GM19025 (cell line): ENCODE measurements around the gene TRIM24.
"Not testable (repeated sequence)": the region's sequence is repeated elsewhere in the genome, so short reads cannot be mapped to it uniquely, and the experiment has no call there.

Source experiments
- ATAC-seq: cut with Tn5 transposase; IDR thresholded peaks from one replicate; pipeline ENCODE4 v1.9.1; 2021; ENCODE audit warnings: mild to moderate bottlenecking, low read depth, moderate library complexity; ENCODE audit not compliant: unreplicated experiment

Gene TRIM24

DNA sequence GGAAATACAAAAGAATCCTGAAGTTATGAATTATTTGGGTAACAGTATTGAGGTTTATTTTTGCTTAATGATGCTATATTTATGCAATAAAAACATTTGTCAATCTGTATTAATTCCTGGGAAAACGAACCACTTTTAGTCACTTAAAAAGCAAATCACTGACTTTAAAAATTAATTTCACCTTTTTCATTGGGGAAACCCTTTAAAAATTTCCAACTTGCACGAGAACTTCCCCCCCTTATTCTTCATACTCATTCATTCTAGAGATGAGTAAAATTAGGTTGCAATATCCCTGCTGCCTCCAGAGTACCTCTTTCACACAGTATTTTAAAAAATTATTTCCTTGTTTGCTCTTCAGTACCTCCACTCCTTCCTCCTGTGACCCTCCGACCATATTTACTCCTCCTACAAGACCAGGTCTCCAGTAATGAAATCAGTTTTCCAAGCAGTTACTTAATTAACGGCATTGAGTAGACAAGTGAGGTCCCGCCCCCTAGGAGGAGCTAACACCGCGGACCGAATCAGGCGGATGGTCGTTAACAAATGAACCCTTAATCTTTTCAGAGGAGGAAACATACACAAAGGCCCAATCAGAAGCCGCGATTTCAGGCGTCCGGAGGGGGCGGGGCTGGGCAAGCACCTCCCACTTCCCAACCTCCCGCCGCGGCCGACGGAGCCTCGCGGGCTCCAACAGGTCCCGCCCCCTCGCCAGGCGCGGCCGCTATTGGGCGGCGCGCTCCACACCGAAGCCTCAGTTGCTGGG lies 465 bp upstream of the TRIM24 start:
- peak; percentile 77 for ATAC-seq

GRCh38 chr7:138460649-138461607 lies 869 bp downstream of the TRIM24 start:
- ATAC-seq, result peak; percentile 31

- not testable (repeated sequence) for ATAC-seq
Measured at GRCh38 chr7:138463291-138463618, 3.2 kb downstream of the TRIM24 start.

DNA sequence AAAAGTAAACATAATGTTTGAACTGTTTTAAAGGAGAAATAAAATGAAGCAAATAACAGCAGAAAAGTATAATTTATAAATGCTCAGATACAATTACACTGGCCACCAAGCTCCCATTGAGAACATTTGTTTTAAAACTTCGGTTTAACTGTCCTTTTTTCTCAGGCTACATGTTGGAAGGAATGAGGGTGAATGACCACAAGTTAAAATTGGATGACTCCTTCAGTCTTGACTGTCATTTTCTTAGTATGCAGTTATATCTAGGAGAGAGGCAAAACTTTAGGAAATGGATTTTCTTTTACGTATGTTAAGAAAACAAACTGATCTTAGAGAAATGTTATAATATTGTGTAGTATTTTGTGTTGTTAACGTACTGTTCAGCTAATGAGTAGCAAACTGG lies 5.0 kb downstream of the TRIM24 start:
- no peak for ATAC-seq

DNA sequence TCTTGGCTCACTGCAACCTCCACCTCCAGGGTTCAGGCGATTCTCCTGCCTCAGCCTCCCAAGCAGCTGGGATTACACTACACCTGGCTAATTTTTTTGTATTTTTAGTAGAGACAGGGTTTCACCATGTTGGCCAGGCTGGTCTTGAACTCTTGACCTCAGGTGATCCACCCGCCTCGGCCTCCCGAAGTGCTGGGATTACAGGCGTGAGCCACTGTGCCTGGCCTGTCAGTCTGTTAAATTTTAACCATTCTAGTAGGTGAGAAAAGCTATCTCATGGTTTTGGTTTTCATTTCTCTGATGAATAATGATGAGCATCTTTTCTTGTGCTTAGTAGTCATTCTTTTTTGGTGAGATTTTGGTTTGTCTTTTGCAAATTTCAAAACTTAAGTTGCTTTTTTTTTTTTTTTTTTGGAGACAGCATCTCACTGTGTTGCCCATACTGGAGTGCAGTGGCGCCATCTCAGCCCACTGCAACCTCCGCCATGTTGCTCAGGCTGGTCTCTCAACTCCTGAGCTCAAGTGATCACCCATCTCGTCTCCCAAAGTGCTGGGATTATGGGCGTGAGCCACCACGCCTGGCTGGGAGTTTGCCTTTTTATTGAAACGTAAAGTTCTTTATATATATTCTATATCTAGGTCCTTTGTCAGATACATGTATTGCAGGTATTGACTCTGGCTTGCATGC lies 6.2 kb downstream of the TRIM24 start:
- peak; percentile 87 for ATAC-seq

DNA sequence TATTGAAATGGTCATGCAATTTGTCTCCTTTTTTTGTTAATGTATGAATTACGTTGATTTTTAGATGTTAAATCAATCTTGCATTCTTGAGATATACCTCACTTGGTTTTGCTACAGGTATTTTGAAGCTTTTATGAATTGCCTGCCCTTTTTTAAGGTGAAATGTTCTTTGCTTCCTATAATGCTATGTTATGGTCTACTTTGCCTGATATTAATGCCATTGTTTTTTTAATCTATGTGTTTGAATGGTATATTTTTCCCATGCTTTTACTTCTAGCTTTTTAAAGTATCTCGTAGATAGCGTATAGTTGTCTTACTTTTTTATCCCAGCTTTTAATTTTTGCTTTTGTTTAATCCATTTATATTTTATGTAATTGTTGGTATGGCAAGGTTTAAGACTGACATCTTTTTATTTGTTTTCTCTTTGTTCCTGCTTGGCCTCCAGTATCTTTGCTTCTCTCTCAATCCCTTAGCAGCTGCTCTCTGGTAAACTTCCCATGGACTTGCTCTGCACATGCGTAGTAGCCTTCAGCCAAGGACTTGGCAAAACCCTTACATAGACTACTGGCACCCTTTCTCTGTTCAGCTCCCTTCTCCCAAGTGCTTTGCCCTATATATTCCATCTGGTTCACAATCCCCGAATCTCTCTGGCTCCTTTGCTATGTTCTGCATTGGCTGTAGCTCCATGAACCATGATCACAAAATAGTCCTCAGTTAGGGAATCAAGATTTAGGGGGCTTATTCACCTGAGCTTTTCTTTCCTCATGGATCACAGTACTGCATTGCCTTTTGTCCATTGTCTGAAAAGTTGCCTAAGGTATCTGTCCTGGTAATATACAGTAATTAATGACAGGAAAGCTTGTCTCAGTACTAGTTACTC lies 8.4 kb downstream of the TRIM24 start:
- ATAC-seq, result no peak

DNA sequence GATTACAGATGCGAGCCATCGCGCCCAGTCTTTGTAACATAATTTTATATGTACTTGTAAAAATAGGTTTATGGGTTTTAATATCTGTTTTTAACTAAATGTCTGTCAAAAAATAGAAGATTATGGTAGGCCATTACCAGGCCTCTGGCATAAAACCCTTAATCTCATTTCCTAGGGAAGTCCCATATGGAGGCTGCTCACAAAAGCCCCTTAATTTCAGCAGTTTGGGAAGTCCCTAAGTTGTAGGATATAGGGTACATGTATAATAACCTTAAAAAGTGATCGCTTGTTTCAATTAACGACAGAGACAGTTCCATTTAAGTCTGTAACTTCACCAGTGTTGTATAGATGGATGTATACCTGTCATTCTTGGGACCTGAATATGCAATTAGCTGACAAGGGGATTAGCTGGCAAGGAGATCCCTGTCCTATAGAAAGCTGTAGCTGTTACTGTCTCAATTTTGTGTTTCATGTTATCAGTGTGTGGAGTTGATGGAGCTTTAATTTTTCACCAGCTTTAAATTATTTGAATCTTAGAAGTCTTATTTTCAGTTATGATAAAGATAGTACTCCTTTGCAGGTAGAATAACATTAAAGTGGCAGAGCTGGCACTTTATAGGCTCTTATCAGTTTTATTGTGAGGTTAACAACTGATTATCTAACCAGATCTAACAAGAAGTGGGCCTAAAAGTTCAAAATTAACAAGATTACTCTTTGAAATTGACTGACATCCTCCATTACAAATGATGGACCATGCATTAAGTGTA lies 10.5 kb downstream of the TRIM24 start:
- ATAC-seq, result no peak

DNA sequence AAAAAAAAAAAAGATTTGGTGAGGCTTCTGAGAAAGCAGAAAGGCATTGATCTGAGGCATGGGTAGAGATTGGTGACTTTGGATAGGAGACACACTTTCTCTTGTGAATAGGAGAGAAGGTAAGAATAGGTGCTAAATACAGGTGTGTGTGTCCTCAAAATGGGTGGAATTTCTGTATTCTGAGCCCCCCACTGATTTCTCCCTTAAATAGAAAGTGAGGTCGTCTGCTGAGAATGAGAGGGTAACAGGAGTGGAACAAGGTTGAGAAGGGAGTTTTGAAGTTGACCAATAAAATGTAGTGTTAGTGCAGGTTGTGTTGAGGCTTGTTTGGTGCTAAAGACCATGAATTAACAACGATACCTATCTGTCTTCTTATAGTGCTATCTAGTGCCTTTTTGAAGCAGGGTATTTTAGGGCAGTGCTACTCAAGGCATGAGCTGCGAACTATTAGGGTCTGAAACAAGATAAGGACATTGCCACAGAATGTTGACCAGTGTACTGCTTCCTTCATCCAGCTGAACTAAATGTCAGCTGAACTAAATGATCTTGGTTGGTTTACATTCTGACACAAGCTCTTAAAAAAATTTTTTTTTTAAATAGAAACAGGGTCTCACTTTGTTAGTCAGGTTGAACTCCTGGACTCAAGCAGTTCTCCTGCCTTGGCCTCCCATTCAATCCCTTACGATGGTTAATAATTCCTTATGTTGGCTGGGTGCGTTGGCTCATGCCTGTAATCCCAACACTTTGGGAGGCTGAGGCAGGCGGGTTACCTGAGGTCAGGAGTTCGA lies 12.4 kb downstream of the TRIM24 start:
- ATAC-seq, result no peak

DNA sequence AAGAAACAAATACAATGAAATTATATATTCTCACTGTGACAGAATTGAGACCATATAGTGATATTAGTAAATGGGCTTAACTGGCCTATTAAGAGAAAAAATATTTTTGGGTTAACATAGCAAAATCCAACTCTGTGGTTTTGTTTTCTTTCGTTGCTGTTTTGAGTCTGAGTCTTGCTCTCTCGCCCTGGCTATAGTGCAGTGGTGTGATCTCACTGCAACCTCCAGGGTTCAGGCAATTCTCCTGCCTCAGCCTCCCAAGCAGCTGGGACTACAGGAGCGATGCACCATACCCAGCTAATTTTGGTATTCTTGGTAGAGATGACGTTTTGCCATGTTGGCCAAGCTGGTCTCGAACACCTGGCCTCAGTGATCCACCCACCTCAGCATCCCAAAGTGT lies 15.3 kb downstream of the TRIM24 start:
- no peak for ATAC-seq

GRCh38 chr7:138477081-138477578 lies 17.1 kb downstream of the TRIM24 start:
- no peak for ATAC-seq

- ATAC-seq, result no peak
Measured at GRCh38 chr7:138477581-138477980, 17.5 kb downstream of the TRIM24 start.

DNA sequence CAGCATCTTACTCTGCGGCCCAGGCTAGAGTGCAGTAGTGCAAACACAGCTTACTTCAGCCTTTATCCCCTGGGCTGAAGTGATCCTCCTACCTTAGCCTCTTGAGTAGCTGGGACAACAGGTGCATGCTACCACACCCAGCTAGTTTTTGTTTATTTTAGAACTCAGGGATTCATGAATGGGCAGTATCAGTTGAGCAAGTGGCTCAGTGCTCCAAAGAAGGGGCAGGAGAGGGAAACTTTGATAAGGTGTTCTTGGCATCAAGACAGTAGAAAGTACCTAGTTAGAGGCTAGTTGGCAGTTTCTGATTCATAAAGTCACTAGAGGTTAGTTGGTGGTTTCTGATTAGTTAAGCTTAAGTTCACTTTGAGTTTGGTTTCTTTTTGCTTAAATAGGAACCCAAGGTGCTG lies 18.4 kb downstream of the TRIM24 start:
- ATAC-seq, result peak; percentile 62

DNA sequence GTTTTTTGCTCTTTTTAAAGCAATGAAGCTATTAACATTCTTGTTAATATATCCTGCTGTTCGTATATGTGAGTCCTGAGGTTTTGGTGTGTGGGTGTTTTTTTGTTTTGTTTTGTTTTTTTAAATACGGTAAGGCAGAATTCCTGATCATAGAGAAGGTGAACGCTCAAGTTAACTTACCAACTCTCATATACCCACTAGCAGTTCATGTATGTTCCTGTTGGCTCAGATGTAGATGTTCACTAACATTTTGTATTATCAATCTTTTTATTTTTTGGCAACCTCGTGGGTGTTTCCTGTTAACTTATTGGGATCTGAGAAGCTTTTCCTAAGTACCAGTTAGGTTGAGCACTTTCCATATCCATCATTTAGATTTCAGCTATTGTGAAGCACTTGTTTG lies 20.5 kb downstream of the TRIM24 start:
- no peak for ATAC-seq

DNA sequence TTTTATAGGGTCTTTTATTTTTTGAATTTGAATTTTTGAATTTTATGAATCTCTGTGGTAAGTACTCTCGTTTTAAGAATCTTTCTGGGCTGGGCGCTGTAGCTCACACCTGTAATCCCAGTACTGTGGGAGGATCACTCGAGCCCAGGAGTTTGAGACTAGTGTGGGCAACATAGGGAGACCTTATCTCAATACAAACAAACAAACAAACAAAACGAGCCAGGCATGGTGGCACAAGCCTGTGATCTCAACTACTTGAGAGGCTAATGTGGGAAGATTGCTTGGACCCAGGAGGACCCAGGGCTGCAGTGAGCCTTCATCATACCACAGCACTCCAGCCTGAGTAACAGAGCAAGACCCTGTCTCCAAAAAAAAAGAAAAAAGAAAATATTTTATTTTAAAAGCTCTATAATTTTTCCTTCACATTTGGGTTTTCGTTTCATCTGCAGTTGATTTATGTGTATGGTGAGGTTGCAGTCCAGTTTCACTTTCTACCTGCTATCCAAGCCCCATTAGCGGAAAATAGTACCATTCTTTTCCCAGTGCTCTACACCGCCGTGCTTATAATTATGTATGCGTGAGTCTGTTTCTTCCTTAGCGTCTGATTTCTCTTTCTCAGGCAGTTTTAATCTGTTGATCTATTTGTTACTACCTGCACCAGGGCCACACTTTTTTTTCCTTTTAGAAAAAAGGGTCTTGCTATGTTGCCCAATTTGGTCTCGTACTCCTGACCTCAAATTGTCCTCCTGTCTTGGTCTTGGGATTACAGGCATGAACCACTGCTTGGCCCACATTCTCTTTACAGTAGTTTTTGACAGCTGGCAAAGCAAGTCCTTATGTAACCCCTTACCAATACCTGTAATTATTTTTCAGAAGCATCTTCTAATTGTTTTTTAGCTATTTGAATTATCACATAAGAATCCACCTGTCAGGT lies 21.7 kb downstream of the TRIM24 start:
- no peak for ATAC-seq

DNA sequence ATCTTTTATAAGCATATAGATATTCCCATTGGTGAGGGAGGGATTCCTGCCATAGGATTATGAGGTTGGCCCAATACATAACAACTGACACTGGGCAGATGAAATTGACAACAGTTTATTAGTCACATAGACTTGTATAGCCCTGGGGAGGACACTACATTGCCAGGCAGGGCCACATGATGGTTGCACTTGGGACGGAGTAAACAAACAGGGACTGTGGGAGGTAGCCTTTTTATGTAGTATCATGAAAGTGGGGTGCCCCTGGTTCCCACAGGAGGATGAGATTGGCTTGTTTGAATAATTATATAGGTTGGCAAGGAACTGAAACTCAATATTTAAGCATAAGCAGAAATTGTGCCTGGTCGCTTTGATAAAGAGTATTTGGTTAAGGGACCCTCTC lies 23.5 kb downstream of the TRIM24 start:
- ATAC-seq, result no peak

DNA sequence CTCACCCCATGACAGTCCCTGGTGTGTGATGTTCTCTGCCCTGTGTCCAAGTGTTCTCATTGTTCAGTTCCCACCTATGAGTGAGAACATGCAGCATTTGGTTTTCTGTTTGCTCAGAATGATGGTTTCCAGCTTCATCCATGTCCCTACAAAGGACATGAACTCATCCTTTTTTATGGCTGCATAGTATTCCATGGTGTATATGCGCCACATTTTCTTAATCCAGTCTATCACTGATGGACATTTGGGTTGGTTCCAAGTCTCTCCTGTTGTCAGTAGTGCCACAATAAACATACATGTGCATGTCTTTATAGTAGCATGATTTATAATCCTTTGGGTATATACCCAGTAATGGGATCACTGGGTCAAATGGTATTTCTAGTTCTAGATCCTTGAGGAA lies 25.4 kb downstream of the TRIM24 start:
- not testable (repeated sequence) for ATAC-seq

DNA sequence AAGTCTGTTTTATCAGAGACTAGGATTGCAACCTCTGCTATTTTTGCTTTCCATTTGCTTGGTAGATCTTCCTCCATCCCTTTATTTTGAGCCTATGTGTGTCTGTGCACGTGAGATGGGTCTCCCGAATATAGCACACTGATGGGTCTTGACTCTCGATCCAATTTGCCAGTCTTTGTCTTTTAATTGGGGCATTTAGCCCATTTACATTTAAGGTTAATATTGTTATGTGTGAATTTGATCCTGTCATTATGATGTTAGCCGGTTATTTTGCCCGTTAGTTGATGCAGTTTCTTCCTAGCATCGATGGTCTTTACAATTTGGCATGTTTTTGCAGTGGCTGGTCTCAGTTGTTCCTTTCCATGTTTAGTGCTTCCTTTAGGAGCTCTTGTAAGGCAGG lies 29.1 kb downstream of the TRIM24 start:
- ATAC-seq, result not testable (repeated sequence)
